DND-41 (cell line): ENCODE data around the gene WNK1.

Experiments used
- CTCF ChIP-seq: IDR thresholded peaks from 2 replicates; pipeline ENCODE4 v1.5.1; 2012; ENCODE audit warnings: borderline replicate concordance, low read length, moderate library complexity, mild to moderate bottlenecking; ENCODE audit not compliant: poor library complexity, severe bottlenecking; ENCODE audit errors: extremely low read depth
- EZH2 ChIP-seq: IDR thresholded peaks from 3 replicates; pipeline ENCODE4 v1.6.1; 2012; ENCODE audit warnings: borderline replicate concordance, low read depth, mild to moderate bottlenecking, moderate library complexity, low read length, inconsistent platforms; ENCODE audit not compliant: severe bottlenecking

GRCh38 chr12:835754-836518 is 83.6 kb downstream of the WNK1 start:
- TF ChIP-seq CTCF = no peak
- TF ChIP-seq EZH2 = no peak
